AG09309 (cell line): ENCODE data around the gene ITSN1.

Experiments used
- DNase-seq: peaks from one replicate; pipeline ENCODE4 v3.0.0-alpha.2; 2010; ENCODE audit warnings: low read depth
- H3K4me3 ChIP-seq: 2 replicates; pipeline ENCODE4 v1.5.1; 2011; ENCODE audit warnings: mild to moderate bottlenecking, low read depth, low read length, moderate library complexity; ENCODE audit not compliant: control insufficient read depth
- TF ChIP-seq, protein P1 (sequence below): IDR thresholded peaks from 2 replicates; pipeline ENCODE4 v1.5.1; 2011; ENCODE audit warnings: mild to moderate bottlenecking, low read depth, low read length, inconsistent platforms; ENCODE audit not compliant: insufficient read depth, control insufficient read depth; ENCODE audit errors: missing control alignments

ITSN1 gene

DNA sequence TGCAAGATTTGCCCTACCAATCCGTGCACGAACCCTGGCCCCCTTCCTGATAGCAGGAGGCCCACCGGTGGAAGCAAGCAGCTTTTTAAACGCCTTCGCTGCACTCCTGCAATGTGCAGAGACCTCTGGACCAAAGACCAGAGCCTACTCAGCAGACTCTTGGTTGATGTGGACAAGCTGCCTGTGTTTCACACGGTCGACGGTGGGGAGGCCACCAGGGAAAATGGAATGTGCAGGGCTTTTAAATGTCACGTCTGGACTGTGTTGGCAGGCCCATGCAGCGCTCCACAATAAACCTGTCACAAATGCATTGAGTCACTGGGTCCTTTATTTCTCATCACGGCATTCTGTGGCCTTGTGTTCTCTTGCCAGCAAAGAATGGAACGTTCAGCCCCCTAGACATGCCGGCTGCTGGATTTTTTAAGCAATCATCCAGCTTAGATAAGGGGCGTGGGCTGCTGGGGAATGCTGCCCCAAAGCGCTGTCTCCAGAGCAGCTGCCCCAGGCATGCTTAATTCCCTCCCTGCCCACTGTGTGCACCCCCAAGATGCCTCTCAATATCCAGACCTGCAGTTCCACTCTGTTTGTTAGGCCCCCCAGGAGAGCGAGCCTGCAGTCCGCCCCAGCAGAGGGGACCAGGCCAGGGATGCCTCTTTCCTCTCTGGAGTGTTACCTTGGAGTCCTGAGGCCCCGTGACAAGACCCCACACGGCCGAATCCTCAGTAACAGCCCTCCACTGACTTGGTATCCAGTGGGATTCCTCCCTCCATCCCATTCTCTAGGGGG lies 202.0 kb downstream of the ITSN1 start:
- peak; percentile 62 for DNase-seq
- TF ChIP-seq, protein P1, sequence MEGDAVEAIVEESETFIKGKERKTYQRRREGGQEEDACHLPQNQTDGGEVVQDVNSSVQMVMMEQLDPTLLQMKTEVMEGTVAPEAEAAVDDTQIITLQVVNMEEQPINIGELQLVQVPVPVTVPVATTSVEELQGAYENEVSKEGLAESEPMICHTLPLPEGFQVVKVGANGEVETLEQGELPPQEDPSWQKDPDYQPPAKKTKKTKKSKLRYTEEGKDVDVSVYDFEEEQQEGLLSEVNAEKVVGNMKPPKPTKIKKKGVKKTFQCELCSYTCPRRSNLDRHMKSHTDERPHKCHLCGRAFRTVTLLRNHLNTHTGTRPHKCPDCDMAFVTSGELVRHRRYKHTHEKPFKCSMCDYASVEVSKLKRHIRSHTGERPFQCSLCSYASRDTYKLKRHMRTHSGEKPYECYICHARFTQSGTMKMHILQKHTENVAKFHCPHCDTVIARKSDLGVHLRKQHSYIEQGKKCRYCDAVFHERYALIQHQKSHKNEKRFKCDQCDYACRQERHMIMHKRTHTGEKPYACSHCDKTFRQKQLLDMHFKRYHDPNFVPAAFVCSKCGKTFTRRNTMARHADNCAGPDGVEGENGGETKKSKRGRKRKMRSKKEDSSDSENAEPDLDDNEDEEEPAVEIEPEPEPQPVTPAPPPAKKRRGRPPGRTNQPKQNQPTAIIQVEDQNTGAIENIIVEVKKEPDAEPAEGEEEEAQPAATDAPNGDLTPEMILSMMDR, result no peak

DNA sequence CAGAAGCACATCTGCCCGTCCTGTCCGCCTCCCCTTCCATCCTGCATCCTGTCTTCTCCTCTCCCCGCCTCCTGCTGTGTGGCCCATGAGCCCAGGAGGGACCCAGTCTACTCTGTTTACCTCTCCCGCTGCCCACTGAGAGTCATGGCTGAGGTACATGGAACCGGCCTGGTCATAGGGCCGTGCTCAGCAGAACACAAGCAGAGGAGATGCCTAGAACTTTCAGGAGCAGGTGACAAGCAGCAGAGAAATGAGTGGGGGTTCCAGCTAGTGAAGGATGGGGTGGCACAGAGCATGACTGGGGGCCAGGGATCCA lies 202.5 kb downstream of the ITSN1 start:
- no peak overlapping the region for H3K4me3 ChIP-seq
- TF ChIP-seq, protein P1, result no peak
- DNase-seq, result no peak

More for the DNA sequence above, 202.0 kb downstream of the ITSN1 start:
- no peak overlapping the region for H3K4me3 ChIP-seq

DNA sequence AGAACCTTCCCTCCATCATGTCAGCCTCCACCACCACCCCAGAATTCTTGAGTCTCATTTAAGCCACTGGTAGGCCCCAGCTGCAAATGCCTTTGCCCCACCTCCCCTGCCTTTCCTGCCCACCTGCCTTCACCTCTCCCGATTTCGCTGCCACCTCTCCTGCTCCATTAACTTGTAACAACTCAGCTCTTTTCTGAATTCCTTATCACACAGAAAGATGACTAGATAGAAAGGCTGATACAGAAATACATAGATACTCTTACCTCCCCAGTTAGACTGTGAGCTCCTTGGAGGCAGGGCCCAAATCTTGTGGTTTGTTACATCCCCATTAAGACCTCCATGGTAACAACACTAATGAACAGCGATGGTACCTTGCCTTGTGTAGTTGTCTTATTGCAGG lies 203.8 kb downstream of the ITSN1 start:
- no peak overlapping the region for H3K4me3 ChIP-seq
- DNase-seq, result no peak
- TF ChIP-seq, protein P1, result no peak

DNA sequence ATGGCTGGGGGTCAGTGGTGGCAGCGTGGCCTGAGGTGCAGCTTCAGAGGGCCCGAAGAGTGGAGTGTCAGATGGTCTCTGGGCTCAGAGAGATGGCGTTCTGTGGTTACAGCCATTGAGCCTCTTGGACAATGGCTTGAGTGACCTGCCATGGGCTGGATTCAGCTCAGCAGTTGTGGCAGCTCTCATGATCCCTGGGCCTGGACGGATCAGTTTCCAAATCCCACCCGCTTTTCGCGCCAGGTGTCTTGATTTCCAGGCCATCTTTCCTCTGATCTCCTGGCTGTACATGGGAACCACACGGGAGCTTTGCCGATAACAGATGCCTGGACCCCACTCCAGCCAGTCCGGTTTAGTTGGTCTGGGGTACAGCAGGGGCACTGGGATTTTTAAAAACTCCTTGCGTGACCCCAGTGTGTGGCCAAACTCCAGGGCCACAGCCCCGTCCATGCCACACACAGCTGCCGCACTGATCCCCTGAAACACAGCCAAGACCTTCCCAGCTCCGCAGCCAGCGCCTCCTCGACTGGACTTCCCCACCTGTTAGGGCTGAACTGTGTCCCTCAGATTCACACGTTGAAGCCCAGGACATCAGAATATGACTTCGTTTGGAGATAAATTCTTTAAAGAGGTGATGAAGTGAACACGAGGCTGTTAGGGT lies 205.4 kb downstream of the ITSN1 start:
- DNase-seq, result no peak
- TF ChIP-seq, protein P1, result no peak
- H3K4me3 ChIP-seq, result no peak overlapping the region

DNA sequence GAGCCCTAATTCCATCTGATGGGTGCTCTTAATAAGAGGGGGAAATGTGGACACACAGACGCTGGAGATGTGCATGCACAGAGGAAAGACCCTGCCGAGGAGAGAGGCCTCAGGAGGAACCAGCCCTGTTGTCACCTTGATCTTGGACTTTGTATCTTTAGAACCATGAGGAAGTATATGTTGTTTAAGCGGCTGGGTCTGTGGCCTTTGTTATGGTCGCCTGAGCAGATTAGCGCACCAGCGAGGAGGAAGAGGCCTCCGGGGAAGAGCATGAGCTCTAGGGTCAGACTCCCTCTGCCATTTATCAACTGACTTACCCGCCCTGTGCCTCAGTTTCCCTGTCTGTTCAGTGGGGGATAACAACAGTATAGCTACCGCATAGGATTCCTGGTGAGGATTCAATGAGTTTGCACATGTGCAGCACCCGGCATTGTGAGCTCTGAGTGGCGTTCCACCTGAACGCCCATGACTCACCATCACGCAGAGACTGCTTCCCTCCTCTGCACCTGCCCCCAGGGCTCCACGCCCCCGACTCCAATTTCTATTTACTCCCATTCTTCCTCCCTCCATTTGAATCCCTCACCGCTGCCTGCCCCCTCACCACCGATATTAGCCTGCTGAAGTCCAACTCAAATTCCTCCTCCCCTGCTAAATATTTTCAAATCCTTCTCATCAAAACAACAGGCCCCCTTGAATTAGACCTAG lies 206.1 kb downstream of the ITSN1 start:
- DNase-seq, result no peak
- no peak overlapping the region for H3K4me3 ChIP-seq
- TF ChIP-seq, protein P1, result no peak

DNA sequence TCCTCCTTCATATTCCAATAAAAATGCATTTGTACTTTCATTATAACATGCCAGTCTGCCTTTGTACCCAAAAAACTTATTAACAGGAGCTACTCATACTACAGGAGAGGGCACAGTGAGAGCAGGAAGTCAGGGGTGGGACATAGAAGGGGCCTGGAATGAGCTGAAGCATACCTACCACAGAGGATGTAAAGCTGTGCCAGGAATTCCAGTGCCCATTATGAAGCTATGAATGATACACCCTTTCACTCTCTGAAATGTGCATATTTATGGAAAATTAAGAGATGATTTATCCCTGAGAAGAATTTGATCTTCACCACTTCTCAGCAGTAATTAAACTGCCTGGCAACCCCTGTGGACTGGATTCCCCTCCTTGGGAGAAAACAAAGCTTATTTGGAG lies 207.5 kb downstream of the ITSN1 start:
- no peak overlapping the region for H3K4me3 ChIP-seq
- TF ChIP-seq, protein P1, result no peak
- DNase-seq, result no peak
